Skeletal muscle tissue (tissue), 4 donors: ENCODE results near the gene C12orf57. TPM values are rescaled to one million over a fixed set of nuclear protein-coding genes. Genes with fewer than 3 reads are reported as not detected.
A peak's percentile ranks its signal among the peaks of the same experiment; 100 is the strongest.

Experiments used
- H3K27ac ChIP-seq: one replicate; pipeline ENCODE4 v1.7.0; 2013; ENCODE audit warnings: mild to moderate bottlenecking, low read depth, low read length, inconsistent platforms
- H3K27me3 ChIP-seq, 3 donors: one replicate each; pipeline ENCODE4 v1.7.0; 2013; ENCODE audit warnings: low read length in 3 of 3; ENCODE audit not compliant: control insufficient read depth in 3 of 3, insufficient read depth in 3 of 3
- H3K36me3 ChIP-seq, 3 donors: one replicate each; pipeline ENCODE4 v1.7.0; 2013; ENCODE audit warnings: low read length in 3 of 3; ENCODE audit not compliant: control insufficient read depth in 3 of 3, insufficient read depth in 3 of 3
- H3K4me1 ChIP-seq, 3 donors: one replicate each; pipeline ENCODE4 v1.7.0; 2013; ENCODE audit warnings: low read length in 3 of 3, mild to moderate bottlenecking in 3 of 3; ENCODE audit not compliant: control insufficient read depth in 3 of 3, insufficient read depth in 3 of 3
- H3K4me3 ChIP-seq, 3 donors: one replicate each; pipeline ENCODE4 v1.7.0; 2013; ENCODE audit warnings: low read length in 3 of 3
- H3K9ac ChIP-seq, 3 donors: one replicate each; pipeline ENCODE4 v1.7.0; 2013; ENCODE audit warnings: low read length in 3 of 3, mild to moderate bottlenecking in 3 of 3, moderate library complexity in 2 of 3, low read depth in 1 of 3
- H3K9me3 ChIP-seq, 3 donors: one replicate each; pipeline ENCODE4 v1.7.0; 2013; ENCODE audit warnings: low read length in 3 of 3; ENCODE audit not compliant: control insufficient read depth in 3 of 3
- total RNA-seq: library from RNA; depleted of rRNA; stranded (reverse); fragments of >200 nt; gene quantifications from one replicate; pipeline ENCODE4 v1.2.3, GENCODE V29; 2014
- donor health status: Osteomylitis.

The C12orf57 gene
- total RNA-seq, 1 donor from 2014 or later = 205 TPM

GRCh38 chr12:6959058-6959804, 15.4 kb downstream of the C12orf57 start:
- no peaks in the 10 kb centered on the region for H3K9me3 ChIP-seq
- peak overlapping the region; percentile 48 for H3K27ac ChIP-seq
- H3K27me3 ChIP-seq = no peaks in the 10 kb centered on the region
- H3K36me3 ChIP-seq = no peaks in the 10 kb centered on the region
- H3K9ac ChIP-seq = peak overlapping the region in 2 of 3 donors; percentile 25 to 45
- H3K4me3 ChIP-seq = peak overlapping the region in 1 of 3 donors; percentile 29
- H3K4me1 ChIP-seq = peaks cover 26 to 58% (median 42%) of the 10 kb centered on the region in 3 donors

- Histone ChIP-seq H3K27me3 (no peaks in the 10 kb centered on the region), H3K4me3 (peak overlapping the region in 1 of 3 donors; percentile 29), H3K4me1 (peaks cover 33 to 56% (median 44%) of the 10 kb centered on the region in 3 donors), H3K27ac (peak overlapping the region; percentile 79), H3K9ac (peak overlapping the region in 1 of 3 donors; percentile 74), H3K9me3 (no peaks in the 10 kb centered on the region), H3K36me3 (peaks cover 0 to under 1% (median 0%) of the 10 kb centered on the region in 3 donors)
These were observed 16.2 kb downstream of the C12orf57 start for GRCh38 chr12:6959805-6960592.

- H3K9me3 ChIP-seq = no peaks in the 10 kb centered on the region
- no peaks in the 10 kb centered on the region for H3K27me3 ChIP-seq
- peaks cover 34 to 55% (median 45%) of the 10 kb centered on the region in 3 donors for H3K4me1 ChIP-seq
- peak overlapping the region; percentile 63 to 74 (median 70) for H3K9ac ChIP-seq
- peak overlapping the region; percentile 79 for H3K27ac ChIP-seq
- peak overlapping the region in 2 of 3 donors; percentile 11 to 55 for H3K4me3 ChIP-seq
- peaks cover 2 to 7% (median 6%) of the 10 kb centered on the region in 3 donors for H3K36me3 ChIP-seq
These were observed 16.9 kb downstream of the C12orf57 start for GRCh38 chr12:6960593-6961277.

- Histone ChIP-seq H3K9me3 (no peaks in the 10 kb centered on the region), H3K27ac (peak overlapping the region; percentile 79), H3K4me1 (peaks cover 34 to 51% (median 45%) of the 10 kb centered on the region in 3 donors), H3K4me3 (peak overlapping the region; percentile 11 to 66 (median 55)), H3K9ac (peak overlapping the region; percentile 63 to 74 (median 70)), H3K27me3 (no peaks in the 10 kb centered on the region), H3K36me3 (peaks cover 7 to 13% (median 11%) of the 10 kb centered on the region in 3 donors)
These were observed 17.5 kb downstream of the C12orf57 start for GRCh38 chr12:6961278-6961694.

GRCh38 chr12:6961695-6962284, 18.0 kb downstream of the C12orf57 start:
- no peaks in the 10 kb centered on the region for H3K27me3 ChIP-seq
- peak overlapping the region; percentile 79 for H3K27ac ChIP-seq
- peak overlapping the region; percentile 11 to 66 (median 55) for H3K4me3 ChIP-seq
- H3K9ac ChIP-seq = peak overlapping the region; percentile 63 to 74 (median 70)
- H3K36me3 ChIP-seq = peaks cover 11 to 18% (median 14%) of the 10 kb centered on the region in 3 donors
- peaks cover 34 to 51% (median 45%) of the 10 kb centered on the region in 3 donors for H3K4me1 ChIP-seq
- H3K9me3 ChIP-seq = no peaks in the 10 kb centered on the region

GRCh38 chr12:6962285-6963015, 18.6 kb downstream of the C12orf57 start:
- H3K4me3 ChIP-seq = peak overlapping the region in 1 of 3 donors; percentile 55
- H3K27ac ChIP-seq = peak overlapping the region; percentile 79
- H3K27me3 ChIP-seq = no peaks in the 10 kb centered on the region
- H3K36me3 ChIP-seq = peaks cover 18 to 25% (median 21%) of the 10 kb centered on the region in 3 donors
- H3K4me1 ChIP-seq = peaks cover 34 to 51% (median 45%) of the 10 kb centered on the region in 3 donors
- no peaks in the 10 kb centered on the region for H3K9me3 ChIP-seq
- H3K9ac ChIP-seq = peak overlapping the region in 2 of 3 donors; percentile 65 to 74

- Histone ChIP-seq H3K4me3 (no peak overlapping the region), H3K27me3 (no peaks in the 10 kb centered on the region), H3K9me3 (no peaks in the 10 kb centered on the region), H3K9ac (no peak overlapping the region), H3K36me3 (peaks cover 25 to 32% (median 28%) of the 10 kb centered on the region in 3 donors), H3K4me1 (peaks cover 37 to 47% (median 44%) of the 10 kb centered on the region in 3 donors), H3K27ac (no peak overlapping the region)
These were observed 19.4 kb downstream of the C12orf57 start for GRCh38 chr12:6963016-6963731.

GRCh38 chr12:6963791-6964413, 20.1 kb downstream of the C12orf57 start:
- no peak overlapping the region for H3K27ac ChIP-seq
- peak overlapping the region in 2 of 3 donors; percentile 45 to 55 for H3K9ac ChIP-seq
- no peaks in the 10 kb centered on the region for H3K9me3 ChIP-seq
- H3K4me3 ChIP-seq = no peak overlapping the region
- no peaks in the 10 kb centered on the region for H3K27me3 ChIP-seq
- peaks cover 42 to 48% (median 44%) of the 10 kb centered on the region in 3 donors for H3K4me1 ChIP-seq
- H3K36me3 ChIP-seq = peaks cover 32 to 39% (median 35%) of the 10 kb centered on the region in 3 donors
